Measurements from ENCODE around the gene RELN. TPM values are rescaled to one million over a fixed set of nuclear protein-coding genes. Genes with fewer than 3 reads are reported as not detected.
"Not testable (repeated sequence)": the region's sequence is repeated elsewhere in the genome, so short reads cannot be mapped to it uniquely, and the experiment has no call there.

The RELN gene
- total RNA-seq, 2 experiments from 2014 or later: not detected

- POLR2A ChIA-PET: no interaction called here
- H3K4me3 Mint-ChIP-seq: no peak overlapping the region
- no peaks in the 10 kb centered on the region for H3K4me1 Mint-ChIP-seq
- ATAC-seq (ENCODE audit: low read depth) (no peak), DNase-seq (no peak)
- no peaks in the 10 kb centered on the region for H3K9me3 Mint-ChIP-seq
- no peaks in the 10 kb centered on the region for H3K36me3 Mint-ChIP-seq
- H3K27me3 Mint-ChIP-seq: peaks cover 7% of the 10 kb centered on the region
- H3K27ac Mint-ChIP-seq: no peak overlapping the region
Measured at GRCh38 chr7:103919272-103919868, 70.1 kb downstream of the RELN start.

GRCh38 chr7:103918631-103919271 is 70.7 kb downstream of the RELN start:
- H3K36me3 Mint-ChIP-seq: no peaks in the 10 kb centered on the region
- H3K27me3 Mint-ChIP-seq: peaks cover 7% of the 10 kb centered on the region

GRCh38 chr7:103915680-103916357 is 73.6 kb downstream of the RELN start:
- peaks cover 4% of the 10 kb centered on the region for H3K27me3 Mint-ChIP-seq
- DNase-seq (no peak), ATAC-seq (ENCODE audit: low read depth) (no peak)
- H3K9me3 Mint-ChIP-seq: no peaks in the 10 kb centered on the region
- no peak overlapping the region for H3K4me3 Mint-ChIP-seq
- no peaks in the 10 kb centered on the region for H3K36me3 Mint-ChIP-seq
- H3K4me1 Mint-ChIP-seq: no peaks in the 10 kb centered on the region
- POLR2A ChIA-PET: no interaction called here
- H3K27ac Mint-ChIP-seq: no peak overlapping the region

More at GRCh38 chr7:103918631-103919271, 70.7 kb downstream of the RELN start:
- no peak overlapping the region for H3K4me3 Mint-ChIP-seq
- no peak for DNase-seq
- POLR2A ChIA-PET: no interaction called here
- no peak overlapping the region for H3K27ac Mint-ChIP-seq
- H3K9me3 Mint-ChIP-seq: no peaks in the 10 kb centered on the region
- no peak for ATAC-seq (ENCODE audit: low read depth)
- no peaks in the 10 kb centered on the region for H3K4me1 Mint-ChIP-seq

- H3K27ac Mint-ChIP-seq: no peak overlapping the region
- H3K4me1 Mint-ChIP-seq: no peaks in the 10 kb centered on the region
- POLR2A ChIA-PET: no interaction called here
- ATAC-seq (ENCODE audit: low read depth): no peak
- no peaks in the 10 kb centered on the region for H3K36me3 Mint-ChIP-seq
- peaks cover 1% of the 10 kb centered on the region for H3K27me3 Mint-ChIP-seq
- DNase-seq: no peak
- no peaks in the 10 kb centered on the region for H3K9me3 Mint-ChIP-seq
- H3K4me3 Mint-ChIP-seq: no peak overlapping the region
Measured at GRCh38 chr7:103914147-103914899, 75.1 kb downstream of the RELN start.

GRCh38 chr7:103912891-103913605 is 76.4 kb downstream of the RELN start:
- no peaks in the 10 kb centered on the region for H3K36me3 Mint-ChIP-seq

GRCh38 chr7:103911015-103911414 is 78.4 kb downstream of the RELN start:
- POLR2A ChIA-PET; H3K27me3 Mint-ChIP-seq; ATAC-seq (ENCODE audit: low read depth); H3K27ac Mint-ChIP-seq; H3K36me3 Mint-ChIP-seq; DNase-seq; H3K4me1 Mint-ChIP-seq; H3K4me3 Mint-ChIP-seq; H3K9me3 Mint-ChIP-seq: not testable (repeated sequence)

More at GRCh38 chr7:103912891-103913605, 76.4 kb downstream of the RELN start:
- Mint-ChIP-seq H3K27me3 (no peaks in the 10 kb centered on the region), H3K9me3 (no peaks in the 10 kb centered on the region), H3K4me3 (no peak overlapping the region), H3K27ac (no peak overlapping the region), H3K4me1 (no peaks in the 10 kb centered on the region)
- POLR2A ChIA-PET: no interaction called here
- no peak for DNase-seq
- no peak for ATAC-seq (ENCODE audit: low read depth)

- H3K4me1 Mint-ChIP-seq: no peaks in the 10 kb centered on the region
- no peak overlapping the region for H3K27ac Mint-ChIP-seq
- H3K9me3 Mint-ChIP-seq: no peaks in the 10 kb centered on the region
- no peaks in the 10 kb centered on the region for H3K27me3 Mint-ChIP-seq
- no peak overlapping the region for H3K4me3 Mint-ChIP-seq
- DNase-seq (no peak), ATAC-seq (ENCODE audit: low read depth) (no peak)
- POLR2A ChIA-PET: no interaction called here
- H3K36me3 Mint-ChIP-seq: no peaks in the 10 kb centered on the region
Measured at GRCh38 chr7:103905997-103906396, 83.5 kb downstream of the RELN start.

GRCh38 chr7:103902917-103903316 is 86.5 kb downstream of the RELN start:
- Mint-ChIP-seq H3K27me3 (no peaks in the 10 kb centered on the region), H3K36me3 (no peaks in the 10 kb centered on the region), H3K27ac (no peak overlapping the region), H3K4me3 (no peak overlapping the region), H3K4me1 (no peaks in the 10 kb centered on the region), H3K9me3 (no peaks in the 10 kb centered on the region)
- DNase-seq: no peak
- POLR2A ChIA-PET: no interaction called here
- no peak for ATAC-seq (ENCODE audit: low read depth)

- H3K36me3 Mint-ChIP-seq; ATAC-seq (ENCODE audit: low read depth); POLR2A ChIA-PET; H3K27ac Mint-ChIP-seq; H3K9me3 Mint-ChIP-seq; H3K4me1 Mint-ChIP-seq; H3K27me3 Mint-ChIP-seq; DNase-seq; H3K4me3 Mint-ChIP-seq: not testable (repeated sequence)
Measured at GRCh38 chr7:103896826-103897225, 92.6 kb downstream of the RELN start.

GRCh38 chr7:103894656-103895596 is 94.5 kb downstream of the RELN start:
- POLR2A ChIA-PET: no interaction called here
- H3K4me3 Mint-ChIP-seq: no peak overlapping the region
- no peaks in the 10 kb centered on the region for H3K9me3 Mint-ChIP-seq
- no peaks in the 10 kb centered on the region for H3K27me3 Mint-ChIP-seq
- H3K27ac Mint-ChIP-seq: no peak overlapping the region
- no peaks in the 10 kb centered on the region for H3K4me1 Mint-ChIP-seq
- ATAC-seq (ENCODE audit: low read depth): no peak
- H3K36me3 Mint-ChIP-seq: no peaks in the 10 kb centered on the region
- no peak for DNase-seq

- no peak for ATAC-seq (ENCODE audit: low read depth)
- no peaks in the 10 kb centered on the region for H3K4me1 Mint-ChIP-seq
- DNase-seq: no peak
- H3K9me3 Mint-ChIP-seq: no peaks in the 10 kb centered on the region
- POLR2A ChIA-PET: no interaction called here
- H3K27ac Mint-ChIP-seq: no peak overlapping the region
- H3K27me3 Mint-ChIP-seq: no peaks in the 10 kb centered on the region
- H3K36me3 Mint-ChIP-seq: no peaks in the 10 kb centered on the region
- no peak overlapping the region for H3K4me3 Mint-ChIP-seq
Measured at GRCh38 chr7:103893350-103893749, 96.1 kb downstream of the RELN start.

- Mint-ChIP-seq H3K27me3 (no peaks in the 10 kb centered on the region), H3K4me1 (no peaks in the 10 kb centered on the region), H3K9me3 (no peaks in the 10 kb centered on the region), H3K36me3 (no peaks in the 10 kb centered on the region), H3K4me3 (no peak overlapping the region), H3K27ac (no peak overlapping the region)
- ATAC-seq (ENCODE audit: low read depth): no peak
- POLR2A ChIA-PET: no interaction called here
- no peak for DNase-seq
Measured at GRCh38 chr7:103889451-103889850, 100.0 kb downstream of the RELN start.

Measured in activated naive CD8-positive, alpha-beta T cell treated with anti-CD3 and anti-CD28 coated beads, Interleukin-2, amount 10 ng/mL, durations not matched to agents 7 days and 5 days (primary cell).